NB4 (cell line): ENCODE results near the gene GPR39.

Experiments
- DNase-seq: peaks from one replicate; pipeline ENCODE4 v3.0.0; 2010; ENCODE audit warnings: low read depth
- H3K4me3 ChIP-seq: one replicate; pipeline ENCODE4 v1.5.1; 2011; ENCODE audit warnings: mild to moderate bottlenecking, low read depth, low read length, moderate library complexity
- MYC ChIP-seq: IDR thresholded peaks from 2 replicates; pipeline ENCODE4 v1.6.1; 2011; ENCODE audit warnings: low read depth, low read length
- POLR2A ChIP-seq: IDR thresholded peaks from 2 replicates; pipeline ENCODE4 v1.6.1; 2011; ENCODE audit warnings: mild to moderate bottlenecking; ENCODE audit not compliant: insufficient read length; ENCODE audit errors: extremely low read depth
- TF ChIP-seq, protein P1 (sequence below): IDR thresholded peaks from one replicate; pipeline ENCODE4 v1.5.1; 2012; ENCODE audit warnings: low read depth, low read length
- TF ChIP-seq, protein P2 (sequence below): IDR thresholded peaks from 2 replicates; pipeline ENCODE4 v1.6.1; 2011; ENCODE audit warnings: low read depth, low read length

Gene GPR39

DNA sequence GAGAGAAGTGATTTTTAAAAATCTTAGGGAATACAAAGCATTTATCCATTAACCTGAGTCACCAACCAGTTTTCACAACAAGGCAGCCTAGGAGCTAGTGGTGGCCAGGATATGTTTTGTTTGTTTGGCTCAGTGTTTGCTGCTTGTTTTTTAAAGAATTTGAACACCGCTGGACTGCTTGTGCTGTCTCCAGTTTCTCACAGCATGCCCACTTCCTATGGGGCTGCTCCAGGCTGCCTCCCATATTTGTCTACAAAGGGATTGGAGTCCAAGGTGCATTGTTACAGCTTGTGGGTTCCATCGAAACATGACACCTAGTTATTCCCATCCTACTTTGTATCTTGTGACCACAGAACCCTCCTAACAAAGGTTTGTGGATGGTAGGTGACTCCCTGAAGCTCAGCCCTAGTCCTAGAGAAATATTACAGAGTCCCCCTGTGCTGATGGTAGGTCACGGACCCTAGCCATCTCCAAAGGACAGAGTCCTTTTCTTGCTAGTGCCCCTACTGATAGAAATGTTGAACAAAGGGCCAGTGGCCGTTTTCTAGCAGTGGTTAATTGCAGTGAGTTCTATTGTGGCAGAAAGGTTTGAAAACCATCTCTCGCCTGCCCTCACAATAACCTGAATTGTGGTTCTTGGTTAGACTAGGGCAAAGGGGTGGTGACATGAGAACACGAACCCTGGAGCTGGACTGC, 23.2 kb downstream of the GPR39 start:
- no peak for TF ChIP-seq POLR2A
- TF ChIP-seq, protein P1, sequence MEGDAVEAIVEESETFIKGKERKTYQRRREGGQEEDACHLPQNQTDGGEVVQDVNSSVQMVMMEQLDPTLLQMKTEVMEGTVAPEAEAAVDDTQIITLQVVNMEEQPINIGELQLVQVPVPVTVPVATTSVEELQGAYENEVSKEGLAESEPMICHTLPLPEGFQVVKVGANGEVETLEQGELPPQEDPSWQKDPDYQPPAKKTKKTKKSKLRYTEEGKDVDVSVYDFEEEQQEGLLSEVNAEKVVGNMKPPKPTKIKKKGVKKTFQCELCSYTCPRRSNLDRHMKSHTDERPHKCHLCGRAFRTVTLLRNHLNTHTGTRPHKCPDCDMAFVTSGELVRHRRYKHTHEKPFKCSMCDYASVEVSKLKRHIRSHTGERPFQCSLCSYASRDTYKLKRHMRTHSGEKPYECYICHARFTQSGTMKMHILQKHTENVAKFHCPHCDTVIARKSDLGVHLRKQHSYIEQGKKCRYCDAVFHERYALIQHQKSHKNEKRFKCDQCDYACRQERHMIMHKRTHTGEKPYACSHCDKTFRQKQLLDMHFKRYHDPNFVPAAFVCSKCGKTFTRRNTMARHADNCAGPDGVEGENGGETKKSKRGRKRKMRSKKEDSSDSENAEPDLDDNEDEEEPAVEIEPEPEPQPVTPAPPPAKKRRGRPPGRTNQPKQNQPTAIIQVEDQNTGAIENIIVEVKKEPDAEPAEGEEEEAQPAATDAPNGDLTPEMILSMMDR: no peak
- TF ChIP-seq, protein P2, sequence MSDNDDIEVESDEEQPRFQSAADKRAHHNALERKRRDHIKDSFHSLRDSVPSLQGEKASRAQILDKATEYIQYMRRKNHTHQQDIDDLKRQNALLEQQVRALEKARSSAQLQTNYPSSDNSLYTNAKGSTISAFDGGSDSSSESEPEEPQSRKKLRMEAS: no peak
- no peak for DNase-seq
- H3K4me3 ChIP-seq: no peak overlapping the region

DNA sequence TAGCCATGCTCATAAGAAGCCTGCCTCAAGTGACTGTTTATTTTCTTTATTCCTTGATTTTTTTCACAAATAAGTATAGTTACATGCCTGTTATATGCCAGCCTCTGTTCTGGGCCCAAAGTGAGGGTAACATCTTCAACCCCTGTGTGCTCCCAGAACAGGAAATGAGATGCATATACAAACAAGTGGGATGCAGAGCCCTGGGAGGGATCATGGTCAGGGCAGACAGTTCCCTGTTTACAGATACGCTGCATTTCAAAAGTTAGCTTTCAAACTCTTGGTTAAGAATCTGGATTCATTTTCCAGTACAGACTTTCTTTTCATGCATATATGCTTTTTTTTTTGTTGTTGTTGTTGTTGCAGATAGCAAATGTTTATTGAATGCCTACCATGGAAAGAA, 24.4 kb downstream of the GPR39 start:
- H3K4me3 ChIP-seq: no peak overlapping the region
- DNase-seq: no peak
- TF ChIP-seq MYC: no peak

DNA sequence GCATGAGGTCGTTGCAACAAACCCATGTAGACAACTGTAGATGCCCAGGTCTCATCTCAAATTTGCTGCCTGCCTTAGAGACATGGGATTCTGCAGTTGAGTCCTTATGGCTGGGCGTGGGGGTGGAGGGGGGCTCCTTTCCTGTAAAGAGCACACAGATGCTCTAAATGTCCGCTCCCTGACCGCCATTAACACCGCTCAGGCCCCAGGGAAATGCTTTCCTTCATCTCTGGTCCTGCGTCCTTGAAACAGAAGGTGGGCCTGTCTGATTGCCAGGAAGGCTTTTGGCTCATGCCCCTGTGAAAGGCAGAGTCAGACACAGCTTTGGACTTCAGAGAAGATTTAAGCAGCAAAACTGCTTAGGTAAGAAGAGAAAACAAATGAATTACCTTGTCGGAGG, 25.7 kb downstream of the GPR39 start:
- no peak for DNase-seq
- no peak overlapping the region for H3K4me3 ChIP-seq
- TF ChIP-seq POLR2A (no peak), MYC (no peak)
- TF ChIP-seq, protein P1: no peak
- TF ChIP-seq, protein P2: no peak

DNA sequence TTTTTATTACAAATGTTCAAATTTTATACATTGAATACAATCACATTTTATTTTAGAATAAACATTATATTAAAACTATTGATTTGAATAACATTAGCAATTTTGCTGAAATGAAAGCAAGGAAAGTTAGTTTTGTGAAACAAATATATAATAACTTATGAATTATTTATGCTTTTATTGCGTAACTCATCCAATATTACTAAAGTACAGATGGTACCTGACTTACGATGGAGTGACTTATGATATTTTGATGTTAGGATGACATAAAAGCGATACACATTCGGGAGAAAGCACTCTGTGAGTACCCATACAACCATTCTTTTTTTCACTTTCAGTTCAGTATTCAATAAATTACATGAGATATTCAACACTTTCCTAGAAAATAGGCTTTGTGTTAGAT, 26.5 kb downstream of the GPR39 start:
- TF ChIP-seq, protein P2: no peak
- no peak for TF ChIP-seq MYC
- no peak for TF ChIP-seq POLR2A
- TF ChIP-seq, protein P1: no peak
- no peak for DNase-seq
- no peak overlapping the region for H3K4me3 ChIP-seq

DNA sequence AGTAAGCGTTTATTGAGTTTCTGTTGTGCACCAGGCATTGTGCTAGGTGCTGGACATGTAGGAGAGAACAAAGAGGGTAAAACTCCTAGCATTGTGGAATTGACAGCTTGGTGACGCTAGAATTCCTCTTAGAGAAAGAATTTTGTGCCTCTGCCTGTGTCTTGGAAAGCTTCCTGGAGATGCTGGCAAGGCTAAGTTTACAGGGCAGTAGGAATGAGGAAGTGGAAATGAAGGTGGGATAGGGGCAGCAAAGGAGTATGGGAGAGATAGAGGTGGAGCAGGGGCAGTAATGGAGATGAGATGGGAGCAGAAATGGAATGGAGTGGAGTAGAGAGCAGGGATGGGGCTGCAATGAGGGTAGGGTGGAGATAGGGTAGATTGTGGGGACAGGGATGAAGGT, 29.8 kb downstream of the GPR39 start:
- no peak for DNase-seq
- no peak overlapping the region for H3K4me3 ChIP-seq
- TF ChIP-seq, protein P2: no peak
- TF ChIP-seq, protein P1: no peak
- TF ChIP-seq MYC: no peak
- no peak for TF ChIP-seq POLR2A

DNA sequence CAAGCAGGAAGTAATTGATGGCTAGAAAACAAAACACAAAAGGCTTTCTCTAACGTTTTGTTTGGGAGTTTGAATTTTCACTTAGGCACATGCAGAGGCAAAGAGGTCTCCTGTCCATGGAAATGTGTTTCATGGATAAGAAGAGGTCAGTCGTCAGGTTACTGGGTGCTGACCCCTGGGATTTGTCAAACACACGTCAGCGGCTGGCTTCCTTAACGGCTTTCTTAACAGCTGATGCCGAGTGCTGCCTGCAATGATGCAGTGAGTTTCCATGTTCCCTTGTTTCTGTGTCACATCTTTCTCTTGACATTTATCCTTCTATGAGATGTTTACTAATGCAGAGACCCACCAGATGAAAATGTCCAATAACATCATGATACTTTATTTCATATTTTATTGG, 31.7 kb downstream of the GPR39 start:
- no peak overlapping the region for H3K4me3 ChIP-seq
- TF ChIP-seq POLR2A (no peak), MYC (no peak)
- TF ChIP-seq, protein P1: no peak
- TF ChIP-seq, protein P2: no peak
- DNase-seq: no peak
